Endothelial cell of umbilical vein (primary cell): ENCODE data around the gene PGAP3. TPM values are rescaled to one million over a fixed set of nuclear protein-coding genes. Genes with fewer than 3 reads are reported as not detected.
A peak's percentile ranks its signal among the peaks of the same experiment; 100 is the strongest.

Experiments
- BruUV-seq: library from RNA; stranded (reverse); fragments of 400-500 nt; replicated peaks from 2 replicates; lab custom pipeline; 2021; lab: Mats Ljungman, UMichigan
- CTCF ChIA-PET: fragments of 300-600, 350-600 bp; sonication (Branson Sonifier 250); formaldehyde crosslinking; loops from one replicate; lab custom pipeline; 2021; ENCODE audit warnings: antibody characterized with exemption, inconsistent platforms; lab: Charles Lee
- POLR2A ChIA-PET: fragments of 300-600, 350-600 bp; sonication (Branson Sonifier 250); formaldehyde crosslinking; loops from one replicate; lab custom pipeline; 2021; ENCODE audit warnings: antibody characterized with exemption, inconsistent platforms; lab: Charles Lee
- DNase-seq: peaks from one replicate; pipeline ENCODE4 v3.0.0-alpha.2; 2011; ENCODE audit warnings: low read depth, low spot score
- FAIRE-seq: peaks from 2 replicates; lab custom pipeline; 2011; peaks lifted over from hg19 to GRCh38; lab: Jason Lieb, UNC
- H2AFZ ChIP-seq: 2 replicates; pipeline ENCODE4 v1.6.0; 2012; ENCODE audit warnings: low read depth, low read length, control low read depth, inconsistent platforms
- H3K27ac ChIP-seq: 2 replicates; pipeline ENCODE4 v1.5.1; 2011; ENCODE audit warnings: low read depth, mild to moderate bottlenecking, control low read depth, low read length, moderate library complexity; ENCODE audit not compliant: insufficient read depth
- H3K27me3 ChIP-seq, 2 experiments: 2 replicates each; pipeline versions ENCODE4 v1.6.0 to v1.6.1; 2011; ENCODE audit warnings: low read length in 2 of 2, mixed read lengths in 1 of 2; ENCODE audit not compliant: control insufficient read depth in 2 of 2, insufficient read depth in 2 of 2
- H3K36me3 ChIP-seq, 2 experiments: 2 replicates in 1 of 2; 3 replicates in 1 of 2; pipeline ENCODE4 v1.5.1; 2011; ENCODE audit warnings: low read length in 2 of 2, mild to moderate bottlenecking in 1 of 2, moderate library complexity in 1 of 2; ENCODE audit not compliant: control insufficient read depth in 2 of 2, insufficient read depth in 2 of 2; ENCODE audit errors: extremely low read depth in 1 of 2
- H3K4me1 ChIP-seq: 3 replicates; pipeline ENCODE4 v1.5.1; 2011; ENCODE audit warnings: mild to moderate bottlenecking, low read length; ENCODE audit not compliant: control insufficient read depth, insufficient read depth; ENCODE audit errors: extremely low read depth
- H3K4me2 ChIP-seq: 2 replicates; pipeline ENCODE4 v1.6.1; 2011; ENCODE audit warnings: low read length, control low read depth, mixed read lengths; ENCODE audit not compliant: insufficient read depth
- H3K4me3 ChIP-seq, 3 experiments: fragments of 200-600 bp in 1 of 3; sonication (generic), shearing (Covaris generic) in 1 of 3; replicated peaks in 1 of 3; 2 replicates each; pipeline ENCODE4 v1.5.1; 2011 to 2016; ENCODE audit warnings: control low read depth in 3 of 3, low read length in 3 of 3, mild to moderate bottlenecking in 2 of 3, inconsistent platforms in 1 of 3, low read depth in 1 of 3, moderate library complexity in 1 of 3; ENCODE audit not compliant: insufficient read depth in 1 of 3
- H3K79me2 ChIP-seq: 2 replicates; pipeline ENCODE4 v1.6.0; 2012; ENCODE audit warnings: low read length, inconsistent platforms; ENCODE audit not compliant: control insufficient read depth, insufficient read depth
- H3K9ac ChIP-seq: replicated peaks from 2 replicates; pipeline ENCODE3; 2011; ENCODE audit warnings: low read length, control low read depth; ENCODE audit not compliant: insufficient read depth; ENCODE audit errors: extremely low read depth
- H3K9me1 ChIP-seq: replicated peaks from 3 replicates; pipeline ENCODE4 v1.6.0; 2011; ENCODE audit warnings: mild to moderate bottlenecking, low read length; ENCODE audit not compliant: control insufficient read depth, insufficient read depth; ENCODE audit errors: extremely low read depth
- H3K9me3 ChIP-seq: replicated peaks from 2 replicates; pipeline ENCODE4 v1.5.1; 2012; ENCODE audit warnings: low read length, inconsistent platforms; ENCODE audit not compliant: control insufficient read depth, insufficient read depth
- H4K20me1 ChIP-seq: replicated peaks from 2 replicates; pipeline ENCODE3; 2011; ENCODE audit warnings: mild to moderate bottlenecking, low read length; ENCODE audit not compliant: control insufficient read depth, insufficient read depth; ENCODE audit errors: extremely low read depth
- CTCF ChIP-seq, 2 donors: IDR thresholded peaks; 1 replicate in 1 of 2; 2 replicates in 1 of 2; pipeline ENCODE4 v1.5.1; 2011; ENCODE audit warnings: low read length in 2 of 2, mild to moderate bottlenecking in 2 of 2, moderate library complexity in 2 of 2, control low read depth in 1 of 2, inconsistent platforms in 1 of 2, low read depth in 1 of 2; ENCODE audit not compliant: insufficient read depth in 1 of 2; ENCODE audit errors: extremely low read depth in 1 of 2
- EZH2 ChIP-seq: IDR thresholded peaks from 2 replicates; pipeline ENCODE4 v1.6.1; 2012; ENCODE audit warnings: borderline replicate concordance, low read depth, mild to moderate bottlenecking, moderate library complexity, low read length, inconsistent platforms; ENCODE audit not compliant: severe bottlenecking
- FOS ChIP-seq: IDR thresholded peaks from 2 replicates; pipeline ENCODE4 v1.6.1; 2011; ENCODE audit warnings: mild to moderate bottlenecking, low read length, moderate library complexity, borderline replicate concordance; ENCODE audit not compliant: insufficient read depth
- GATA2 ChIP-seq: IDR thresholded peaks from 2 replicates; pipeline ENCODE4 v1.7.0; 2011; ENCODE audit warnings: low read depth, mild to moderate bottlenecking, moderate library complexity, mixed read lengths, low read length; ENCODE audit not compliant: insufficient read length, insufficient read depth
- JUN ChIP-seq: IDR thresholded peaks from 2 replicates; pipeline ENCODE4 v1.6.1; 2011; ENCODE audit warnings: borderline replicate concordance, low read depth; ENCODE audit not compliant: insufficient read length, insufficient read depth
- MAX ChIP-seq: IDR thresholded peaks from 2 replicates; pipeline ENCODE4 v1.6.1; 2011; ENCODE audit not compliant: insufficient read depth, insufficient read length
- MYC ChIP-seq: IDR thresholded peaks from one replicate; pipeline ENCODE4 v1.6.1; 2011; ENCODE audit warnings: mild to moderate bottlenecking, low read depth, low read length
- POLR2A ChIP-seq: IDR thresholded peaks from 2 replicates; pipeline ENCODE4 v1.6.1; 2012; ENCODE audit warnings: low read depth, mild to moderate bottlenecking, control low read depth, low read length
- POLR2AphosphoS5 ChIP-seq: IDR thresholded peaks from 2 replicates; pipeline ENCODE4 v1.6.1; 2012; ENCODE audit warnings: low read depth, mild to moderate bottlenecking, control low read depth, low read length, moderate library complexity; ENCODE audit not compliant: insufficient read depth
- dilution Hi-C: fragments of 300-500 bp; cut with MboI; formaldehyde crosslinking; loops from one replicate; pipeline ENCODE4 v1.15.0; 2019; ENCODE audit warnings: low sequenced_read_pairs; ENCODE audit not compliant: extremely low pct_ligation_motif_present
- intact Hi-C: fragments of 100-400 bp; cut with micrococcal nuclease; formaldehyde crosslinking; loops from one replicate; pipeline ENCODE4 v1.10.0; 2022
- polyA plus RNA-seq, 4 experiments: library from polyadenylated mRNA; depleted of rRNA in 3 of 4; stranded (reverse) in 3 of 4; unstranded in 1 of 4; fragments of >200 nt; gene quantifications; 2 replicates each; pipeline versions ENCODE4 v1.2.1 to v1.2.3, GENCODE V29; 2011 to 2012; ENCODE audit warnings: missing spikeins in 1 of 4
- total RNA-seq: library from RNA; stranded (reverse); gene quantifications from 2 replicates; pipeline ENCODE4 v1.2.3, GENCODE V29; 2021

Gene PGAP3
- total and polyA plus RNA-seq, 2 donors (not counting 3 experiments of a cell fraction or from before 2014, with no cell fraction given), result 6.4 to 14.9 TPM

- peak; percentile 86 for DNase-seq
- BruUV-seq, result TSS peak; percentile 72
- Histone ChIP-seq H3K4me3 (peak within 1 kb of the TSS; percentile 40 to 87 (median 59)), H3K79me2 (no peaks in the 10 kb centered on the region), H3K4me1 (peaks cover 13% of the 10 kb centered on the region), H3K9me1 (no peaks in the 10 kb centered on the region), H3K4me2 (peak within 1 kb of the TSS; percentile 66), H3K9me3 (no peaks in the 10 kb centered on the region), H3K27me3 (no peaks in the 10 kb centered on the region), H3K27ac (peak within 1 kb of the TSS; percentile 68), H2AFZ (peak within 1 kb of the TSS; percentile 68), H3K9ac (peak within 1 kb of the TSS; percentile 84), H4K20me1 (no peaks in the 10 kb centered on the region), H3K36me3 (peaks cover 2% of the 10 kb centered on the region in 2 experiments)
- FAIRE-seq, result peak; percentile 79
- intact Hi-C loops (loop anchor here (1.0 to 2.0 kb wide), 2 partner anchors 108 to 250 kb away; partner anchors contain the start of gene PSMD3), dilution Hi-C loops (no loop called here)
- CTCF ChIA-PET, result interaction anchor here (0.6 to 3.8 kb wide), 25 partner anchors 9 to 275 kb away, joined by 3 to 33 read pairs (median 5); partner anchors contain the start of genes ERBB2, PGAP3 and PSMD3
- POLR2A ChIA-PET, result interaction anchor here (0.6 to 0.7 kb wide), 2 partner anchors 63 to 141 kb away, joined by 5 read pairs; no protein-coding TSS in a partner anchor
- no peak for TF ChIP-seq JUN
- peak; percentile 82 for TF ChIP-seq POLR2A
- TF ChIP-seq MAX, result peak; percentile 86
- no peak for TF ChIP-seq EZH2
- TF ChIP-seq FOS, result no peak
- TF ChIP-seq CTCF (IDR thresholded peaks at IDR 0.05; ENCODE audit: extremely low read depth in 1 of 2, insufficient read depth in 1 of 2, low read depth in 1 of 2, low read length in 2 of 2), result peak; percentile 83 to 95
- TF ChIP-seq GATA2, result no peak
- no peak for TF ChIP-seq MYC
- peak; percentile 93 for TF ChIP-seq POLR2AphosphoS5
Observed at GRCh38 chr17:39730095-39730921, 42.5 kb upstream of the PGAP3 start, which contains the start of gene MIEN1. Gene MIEN1 (minus strand): TSS chr17:39730532. CDS start chr17:39730495, 37 bp downstream.
